ENCODE measurements around the gene RAB11FIP5.

GRCh38 chr2:73100956-73101355 lies 11.8 kb downstream of the RAB11FIP5 start:
- TF ChIP-seq MXI1 (IDR thresholded peaks at IDR 0.05; ENCODE audit: borderline replicate concordance, low read depth, low read length), result no peak
- TF ChIP-seq, protein P1, sequence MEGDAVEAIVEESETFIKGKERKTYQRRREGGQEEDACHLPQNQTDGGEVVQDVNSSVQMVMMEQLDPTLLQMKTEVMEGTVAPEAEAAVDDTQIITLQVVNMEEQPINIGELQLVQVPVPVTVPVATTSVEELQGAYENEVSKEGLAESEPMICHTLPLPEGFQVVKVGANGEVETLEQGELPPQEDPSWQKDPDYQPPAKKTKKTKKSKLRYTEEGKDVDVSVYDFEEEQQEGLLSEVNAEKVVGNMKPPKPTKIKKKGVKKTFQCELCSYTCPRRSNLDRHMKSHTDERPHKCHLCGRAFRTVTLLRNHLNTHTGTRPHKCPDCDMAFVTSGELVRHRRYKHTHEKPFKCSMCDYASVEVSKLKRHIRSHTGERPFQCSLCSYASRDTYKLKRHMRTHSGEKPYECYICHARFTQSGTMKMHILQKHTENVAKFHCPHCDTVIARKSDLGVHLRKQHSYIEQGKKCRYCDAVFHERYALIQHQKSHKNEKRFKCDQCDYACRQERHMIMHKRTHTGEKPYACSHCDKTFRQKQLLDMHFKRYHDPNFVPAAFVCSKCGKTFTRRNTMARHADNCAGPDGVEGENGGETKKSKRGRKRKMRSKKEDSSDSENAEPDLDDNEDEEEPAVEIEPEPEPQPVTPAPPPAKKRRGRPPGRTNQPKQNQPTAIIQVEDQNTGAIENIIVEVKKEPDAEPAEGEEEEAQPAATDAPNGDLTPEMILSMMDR (conservative IDR thresholded peaks at IDR 0.05; ENCODE audit: low read depth, low read length), result no peak
- TF ChIP-seq CEBPB (IDR thresholded peaks at IDR 0.05; ENCODE audit: low read depth, low read length), result no peak
- no peak for TF ChIP-seq RFX5 (IDR thresholded peaks at IDR 0.05; ENCODE audit: low read depth, low read length)
